GM19455 (cell line): Measurements from ENCODE around the gene NEUROD4.
"Not testable (repeated sequence)": the region's sequence is repeated elsewhere in the genome, so short reads cannot be mapped to it uniquely, and the experiment has no call there.

Experiments
- ATAC-seq: cut with Tn5 transposase; IDR thresholded peaks from one replicate; pipeline ENCODE4 v1.9.1; 2021; ENCODE audit not compliant: unreplicated experiment

The NEUROD4 gene, protein sequence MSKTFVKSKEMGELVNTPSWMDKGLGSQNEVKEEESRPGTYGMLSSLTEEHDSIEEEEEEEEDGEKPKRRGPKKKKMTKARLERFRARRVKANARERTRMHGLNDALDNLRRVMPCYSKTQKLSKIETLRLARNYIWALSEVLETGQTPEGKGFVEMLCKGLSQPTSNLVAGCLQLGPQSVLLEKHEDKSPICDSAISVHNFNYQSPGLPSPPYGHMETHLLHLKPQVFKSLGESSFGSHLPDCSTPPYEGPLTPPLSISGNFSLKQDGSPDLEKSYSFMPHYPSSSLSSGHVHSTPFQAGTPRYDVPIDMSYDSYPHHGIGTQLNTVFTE

DNA sequence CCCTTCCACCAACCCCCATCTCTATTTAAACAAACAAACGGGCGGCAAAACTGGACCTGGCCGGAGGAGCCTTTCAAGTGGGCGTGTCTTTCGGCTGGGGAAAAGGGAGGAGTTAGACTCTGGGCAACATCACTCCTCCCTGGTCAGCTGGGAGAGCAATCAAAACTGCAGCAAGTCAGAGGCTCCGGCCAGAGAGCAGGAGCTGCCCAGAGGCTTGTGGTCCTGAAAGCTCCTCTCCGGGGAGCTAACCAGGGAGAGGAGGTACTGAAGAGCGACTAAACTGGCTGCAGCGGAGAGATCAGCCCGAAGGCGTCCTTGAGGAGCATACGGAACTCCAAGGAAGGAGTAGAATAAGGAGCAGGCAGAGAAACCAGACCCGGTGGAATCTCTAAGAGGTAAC lies at the start of gene NEUROD4:
Gene NEUROD4, plus strand, starts transcription at position 191 of the 400 bp plus-strand sequence. CDS start 6,466 bp downstream, outside the sequence.
- no peak for ATAC-seq

DNA sequence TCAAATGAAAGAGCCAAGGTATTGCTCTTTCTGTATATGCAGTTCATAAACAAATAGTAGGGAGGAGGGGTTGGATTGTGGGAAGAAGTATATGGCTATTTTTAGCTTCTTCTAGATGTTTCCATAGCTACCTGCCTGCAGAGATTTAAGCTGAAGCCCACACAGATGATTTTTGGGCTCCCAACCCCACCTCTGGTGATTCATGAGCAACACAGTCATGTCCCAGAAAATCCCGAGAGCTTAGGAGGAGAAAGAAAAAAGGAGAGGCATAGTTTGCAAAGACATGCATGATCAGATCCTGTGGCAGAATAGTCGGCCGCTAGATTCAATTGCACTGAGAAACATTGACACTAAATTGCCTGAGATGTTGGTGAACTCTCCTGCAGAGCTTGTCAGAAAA lies 49.0 kb upstream of the NEUROD4 start:
- no peak for ATAC-seq

DNA sequence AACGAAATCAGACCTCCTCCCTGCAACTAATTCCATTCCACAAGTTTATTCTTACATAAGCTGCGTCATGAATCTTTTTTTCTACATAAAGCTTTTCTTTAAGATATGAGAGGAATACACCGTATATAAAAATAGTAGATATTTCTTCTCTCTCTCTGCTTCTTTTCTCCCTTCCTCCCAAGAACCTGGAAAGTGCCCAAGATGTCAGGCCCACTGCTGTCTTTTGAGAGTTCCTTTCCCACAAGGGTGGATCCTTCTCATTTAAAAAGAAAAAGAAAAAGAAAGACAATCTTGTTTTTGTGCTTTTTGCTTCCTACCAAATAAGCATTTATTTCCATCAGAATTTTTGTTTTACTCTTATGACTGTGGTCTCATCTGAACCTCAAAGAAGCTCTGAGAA lies 46.2 kb upstream of the NEUROD4 start:
- no peak for ATAC-seq

DNA sequence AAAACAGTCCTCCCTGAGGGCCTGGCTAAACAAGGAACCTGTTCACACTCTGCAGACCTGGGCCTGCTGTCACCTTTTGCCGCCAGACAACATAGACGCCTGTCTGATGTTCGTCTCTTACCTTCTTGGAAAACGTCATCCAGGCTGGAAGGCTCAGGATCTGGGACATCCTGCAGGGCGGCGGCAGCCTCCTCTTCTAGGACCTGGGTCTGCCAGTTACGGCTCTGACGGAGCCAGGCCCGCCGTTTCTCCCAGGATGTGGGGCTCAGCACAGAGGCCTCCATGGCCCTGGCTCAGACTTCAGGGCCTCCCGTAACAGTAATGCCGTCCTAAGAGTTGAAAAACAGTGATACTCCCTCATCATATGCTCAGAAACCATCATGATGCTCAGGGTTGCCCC lies 45.5 kb upstream of the NEUROD4 start:
- ATAC-seq: no peak

DNA sequence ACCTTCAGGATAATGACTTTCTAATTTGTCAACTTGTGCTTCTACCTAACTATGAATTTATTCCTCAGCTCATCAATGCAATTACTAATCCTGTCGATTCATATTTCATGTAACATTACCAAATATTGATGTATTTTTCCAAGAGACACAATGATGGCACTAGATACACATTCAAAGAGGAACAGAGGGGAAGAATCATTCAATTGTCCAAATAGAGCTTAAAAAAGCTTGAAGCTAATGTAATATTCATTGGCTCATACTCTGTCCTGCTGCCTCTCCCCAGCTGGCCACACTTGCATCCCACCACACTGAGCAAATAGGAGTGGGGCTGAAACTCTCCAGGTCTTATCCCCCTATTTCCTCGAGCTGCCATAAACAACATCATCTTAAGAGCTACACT lies 44.5 kb upstream of the NEUROD4 start:
- no peak for ATAC-seq

DNA sequence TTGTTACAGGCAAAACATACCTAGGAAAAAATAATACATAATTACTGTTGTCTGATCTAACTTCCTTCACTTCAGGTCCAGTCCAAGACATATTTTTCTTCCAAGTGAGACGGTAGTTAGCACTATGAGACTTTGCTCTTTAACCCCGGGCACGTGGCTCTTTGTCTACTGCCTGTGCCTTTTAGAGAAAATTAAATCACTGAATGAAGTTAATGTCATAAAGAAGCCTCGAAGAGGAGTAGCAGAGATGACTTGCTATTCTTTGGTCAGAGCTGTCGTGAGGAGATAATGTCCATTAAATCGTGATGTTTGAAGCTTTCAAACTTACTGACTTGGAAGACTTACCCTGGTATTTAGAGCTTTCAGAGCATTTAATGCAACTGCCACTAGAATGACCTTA lies 43.9 kb upstream of the NEUROD4 start:
- ATAC-seq: no peak

DNA sequence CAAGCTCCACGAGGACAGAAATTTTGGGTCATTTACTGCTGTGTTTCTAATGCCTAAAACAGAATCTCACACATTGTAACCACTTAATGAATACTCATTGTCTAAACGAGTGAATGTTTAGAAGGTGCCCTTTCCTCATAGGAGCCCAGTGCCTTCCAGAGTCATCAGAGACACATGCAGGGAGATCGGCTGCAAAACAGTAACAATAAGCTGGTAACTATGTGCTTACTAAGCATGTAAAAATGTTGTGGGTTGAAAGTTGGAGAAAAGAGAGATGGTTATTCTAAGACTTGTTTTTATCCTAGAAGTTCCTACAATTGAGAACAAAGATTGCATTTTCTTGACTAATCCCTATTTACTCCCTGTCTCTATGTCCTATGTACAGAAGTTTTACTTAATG lies 42.6 kb upstream of the NEUROD4 start:
- no peak for ATAC-seq

DNA sequence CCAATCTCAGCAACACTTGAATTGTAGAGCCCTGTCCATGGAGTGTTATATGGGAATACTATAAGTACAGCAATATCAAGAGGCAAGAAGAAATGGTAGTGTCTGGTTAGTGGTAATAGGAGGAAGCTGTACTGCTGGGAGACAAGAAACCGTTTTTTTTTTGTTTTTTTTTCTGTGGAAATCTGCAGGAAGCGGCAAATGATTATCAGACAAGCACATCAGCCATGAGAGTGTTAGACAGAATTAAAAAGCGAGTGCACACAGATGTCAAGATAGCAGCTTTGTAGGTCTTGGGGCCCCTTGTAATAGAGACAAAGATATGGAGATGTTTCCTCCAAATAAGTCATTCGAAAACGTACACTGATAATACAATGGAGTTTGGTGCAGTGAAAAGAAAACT lies 41.9 kb upstream of the NEUROD4 start:
- no peak for ATAC-seq

DNA sequence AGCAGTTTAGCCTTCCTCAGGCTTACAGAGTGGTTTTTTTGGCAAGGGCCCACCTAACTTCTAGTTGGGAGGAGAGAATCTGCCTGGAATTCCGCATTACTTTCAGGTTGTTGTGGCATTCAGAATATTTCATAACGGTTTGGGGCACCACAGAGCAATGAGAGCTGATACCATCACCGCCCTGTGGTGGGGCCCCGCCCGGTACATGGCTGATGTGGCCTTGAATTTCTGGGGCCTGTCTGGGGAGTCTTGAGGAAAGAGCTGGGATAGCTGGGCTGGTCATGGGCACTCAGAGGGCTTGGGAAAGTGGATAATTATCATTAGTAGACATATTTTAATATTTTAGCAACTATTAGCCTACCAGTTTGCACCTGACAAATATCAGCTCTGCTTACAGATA lies 39.4 kb upstream of the NEUROD4 start:
- ATAC-seq: no peak

DNA sequence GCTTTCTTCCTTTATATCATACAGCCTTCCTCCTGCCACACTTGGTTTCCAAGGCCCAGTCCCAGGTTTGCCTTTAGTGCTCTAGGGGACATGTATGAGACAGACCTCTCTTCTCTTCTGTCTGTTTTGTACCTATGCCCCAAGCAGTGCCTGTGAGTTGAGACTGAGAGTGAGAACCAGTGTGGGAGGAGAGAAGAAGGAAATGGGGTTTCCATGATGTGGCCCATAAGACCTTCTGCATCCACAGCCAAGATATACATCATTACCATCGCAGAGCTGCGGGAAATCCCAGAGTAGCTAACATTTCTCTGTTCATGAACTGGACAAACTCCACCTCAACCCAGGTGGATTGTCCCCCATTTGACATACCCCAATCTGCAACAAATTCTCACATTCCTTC lies 38.0 kb upstream of the NEUROD4 start:
- no peak for ATAC-seq

DNA sequence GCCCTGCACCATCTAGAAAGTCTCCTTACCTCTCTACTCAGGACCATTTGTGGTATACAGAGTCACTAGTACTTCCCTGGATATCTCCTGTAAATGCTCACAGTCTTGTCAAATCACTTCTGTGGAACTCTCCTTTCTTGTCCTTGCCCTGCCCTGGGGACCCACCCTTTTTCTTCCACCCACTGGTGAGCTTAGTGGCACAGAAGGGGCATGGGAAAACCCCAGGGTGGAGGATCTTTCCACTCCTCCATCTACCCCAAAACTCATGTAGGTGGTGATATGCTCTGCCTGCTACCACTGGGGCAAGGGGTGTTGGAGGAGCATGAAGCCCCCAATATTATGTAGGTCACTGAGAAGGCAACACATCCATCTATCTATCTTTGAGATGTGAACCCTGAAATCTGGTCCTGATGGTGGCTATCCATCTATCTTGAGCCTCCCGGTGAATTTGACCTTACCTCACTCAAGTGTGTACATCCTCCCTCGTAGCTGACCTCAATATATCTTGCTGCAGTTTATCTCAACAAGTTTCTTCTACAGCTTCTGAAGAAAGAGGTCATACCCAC lies 36.2 kb upstream of the NEUROD4 start:
- no peak for ATAC-seq

DNA sequence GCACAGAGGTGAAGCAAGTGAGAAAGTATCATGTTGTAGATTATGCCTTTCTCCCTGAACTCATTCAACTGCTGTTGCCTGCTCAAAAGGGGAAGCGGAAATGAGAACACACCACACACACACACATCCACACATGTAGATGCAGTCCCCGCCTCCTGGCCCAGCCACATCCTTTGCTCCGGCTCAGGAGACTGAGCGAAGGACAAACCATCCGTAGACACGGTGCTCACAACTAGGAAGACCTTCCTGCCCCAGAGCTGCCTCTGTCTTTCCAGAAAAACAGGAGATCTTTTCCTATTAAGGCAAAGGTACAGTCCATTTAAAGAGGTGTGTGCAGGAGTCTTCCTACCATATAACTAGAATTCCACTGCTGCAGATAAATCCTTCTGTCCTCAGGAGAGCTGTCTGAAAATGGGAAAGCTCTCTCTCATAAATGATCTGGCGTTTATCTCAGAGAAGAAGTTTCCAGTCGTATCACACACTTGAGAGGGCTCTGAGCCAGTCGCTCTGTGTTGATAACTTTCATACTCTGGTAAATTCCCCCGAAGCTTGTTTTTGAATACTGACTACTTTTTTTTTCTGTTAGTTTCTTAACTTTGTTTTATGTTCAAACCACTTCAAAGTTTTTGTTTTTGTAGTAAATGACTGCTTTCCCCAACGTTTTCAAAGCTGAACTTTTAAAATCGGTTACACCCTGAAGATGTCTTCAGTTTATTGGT lies 35.0 kb upstream of the NEUROD4 start, which contains the start of gene TESPA1:
Gene TESPA1, minus strand, starts transcription at position 105 of the 719 bp plus-strand sequence. CDS start 10,200 bp downstream, outside the sequence.
- peak; percentile 97 for ATAC-seq

DNA sequence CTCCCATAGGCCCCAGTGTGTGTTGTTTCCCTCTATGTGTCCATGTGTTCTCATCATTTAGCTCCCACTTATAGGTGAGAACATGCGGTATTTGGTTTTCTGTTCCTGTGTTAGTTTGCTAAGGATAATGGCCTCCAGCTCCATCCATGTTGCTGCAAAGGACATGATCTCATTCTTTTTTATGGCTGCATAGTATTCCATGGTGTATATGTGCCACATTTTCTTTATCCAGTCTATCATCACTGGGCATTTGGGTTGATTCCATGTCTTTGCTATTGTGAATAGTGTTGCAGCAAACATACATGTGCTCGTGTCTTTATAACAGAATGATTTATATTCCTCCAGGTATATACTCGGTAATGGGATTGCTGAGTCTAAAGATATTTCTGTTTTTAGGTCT lies 33.0 kb upstream of the NEUROD4 start:
- ATAC-seq: not testable (repeated sequence)

DNA sequence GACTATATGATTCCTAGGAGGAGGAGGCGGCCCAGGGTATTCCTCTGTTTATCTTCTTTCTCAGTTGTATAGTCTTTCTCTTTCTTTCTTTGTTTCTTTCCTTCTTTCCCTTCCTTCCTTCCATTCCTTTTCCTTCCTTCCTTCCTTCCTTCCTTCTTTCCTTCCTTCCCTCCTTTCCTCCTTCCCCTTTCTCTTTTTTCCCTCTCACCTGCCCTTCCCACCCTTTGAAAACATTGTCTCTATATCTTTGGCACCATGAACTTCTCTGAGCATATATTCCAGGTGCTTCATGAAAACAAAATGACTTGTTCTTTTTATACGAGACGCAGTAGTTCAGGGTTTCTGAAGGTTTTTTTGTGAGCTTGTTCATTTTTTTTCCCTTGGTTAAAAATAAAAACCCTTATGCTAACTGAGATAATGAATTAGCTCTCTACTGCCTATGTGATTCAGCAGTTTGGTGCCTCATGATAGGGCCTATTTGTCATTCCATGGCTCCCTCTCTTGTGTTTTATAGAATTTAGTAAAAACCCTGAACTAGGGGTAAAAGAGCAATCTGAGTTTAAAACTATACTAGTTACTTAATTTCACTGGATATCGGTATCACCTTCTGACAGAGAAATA lies 32.1 kb upstream of the NEUROD4 start:
- ATAC-seq: no peak

DNA sequence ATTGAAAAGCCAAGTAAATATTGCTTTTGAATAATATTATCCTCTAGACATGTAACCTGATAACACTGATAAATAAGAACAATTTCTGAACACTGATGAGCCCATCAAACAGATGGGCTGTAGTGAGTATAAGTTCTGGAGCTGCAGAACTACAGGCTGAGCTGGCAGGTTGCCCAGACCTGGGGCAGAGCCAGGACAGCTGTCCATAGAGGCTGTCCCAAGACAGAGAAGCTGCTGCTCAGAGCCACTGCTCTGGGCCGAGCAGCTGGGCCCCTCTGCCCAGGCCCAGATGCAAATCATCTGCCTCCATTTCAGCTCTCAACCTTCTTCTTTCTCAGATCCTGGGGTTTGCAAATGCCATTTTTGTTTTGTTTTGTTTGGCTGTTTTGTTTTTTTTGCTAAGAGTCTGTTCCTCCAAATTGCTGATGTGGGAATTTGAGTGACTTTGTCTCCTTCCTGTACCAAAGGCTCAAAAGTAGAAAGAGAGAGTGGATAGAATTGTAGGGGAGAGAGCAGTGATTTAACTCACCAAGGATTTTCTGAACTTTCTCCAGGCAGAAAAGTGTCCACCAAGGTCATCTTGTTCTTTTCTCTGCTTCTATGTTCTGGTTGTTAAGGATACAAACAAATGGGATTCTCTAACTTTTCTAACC lies 31.2 kb upstream of the NEUROD4 start:
- ATAC-seq: no peak

DNA sequence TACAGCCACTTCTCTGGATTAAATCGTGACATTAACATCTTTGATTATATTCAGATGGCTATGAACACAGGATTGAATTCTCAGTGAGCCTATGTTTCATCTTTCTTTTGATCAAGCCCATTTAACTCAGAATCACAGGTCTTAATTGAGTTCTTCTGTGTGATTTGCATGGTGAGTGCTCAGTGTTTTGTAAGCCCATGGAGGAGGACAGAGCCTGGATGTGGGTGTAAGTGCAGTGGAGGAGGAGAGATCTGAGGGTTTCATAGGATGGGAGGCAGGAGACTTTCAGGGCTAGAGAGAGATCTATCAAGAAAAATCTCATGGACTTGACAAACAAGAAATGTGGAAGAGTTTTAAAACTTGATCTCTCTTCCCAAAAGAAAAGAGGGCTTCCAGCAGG lies 29.9 kb upstream of the NEUROD4 start:
- no peak for ATAC-seq

DNA sequence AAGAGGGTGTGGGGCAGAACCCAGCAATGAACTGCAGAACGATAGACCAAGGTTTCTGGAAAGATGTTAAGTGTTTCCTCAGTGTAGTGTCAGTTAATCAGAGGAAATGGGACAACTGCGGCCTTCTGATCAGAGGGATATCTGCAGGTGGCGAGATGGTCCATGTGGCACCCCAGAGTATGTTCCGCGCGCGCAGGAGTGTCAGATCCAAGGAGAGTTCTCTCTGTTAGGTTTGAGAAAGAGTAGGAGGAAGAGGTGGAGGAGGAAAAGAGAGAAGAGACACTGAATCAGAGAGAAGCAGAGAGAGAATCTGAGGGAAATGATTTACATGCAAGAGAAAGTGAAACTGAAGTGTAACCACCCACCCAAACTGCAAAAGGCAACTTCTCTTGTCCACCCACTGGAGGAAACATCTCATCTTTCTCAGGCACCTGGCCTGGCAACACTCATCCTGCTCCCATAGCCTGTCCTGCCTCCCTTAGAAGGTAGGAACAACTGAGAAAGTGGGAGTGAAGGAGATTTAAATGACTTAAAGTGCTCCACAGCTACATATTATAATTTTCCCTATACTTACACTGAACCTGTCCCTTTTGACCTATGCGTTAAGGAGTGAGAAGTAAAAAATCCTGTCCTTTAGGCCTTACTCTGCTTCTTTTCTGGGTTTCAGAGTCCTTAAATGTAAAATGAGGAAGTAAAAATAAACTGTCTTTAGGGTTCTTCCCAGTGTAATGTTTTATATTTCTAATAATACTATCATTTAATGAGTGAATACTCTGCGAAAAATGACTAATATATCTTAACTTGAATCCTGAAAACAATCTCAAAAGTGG lies 28.4 kb upstream of the NEUROD4 start:
- ATAC-seq: peak; percentile 72

DNA sequence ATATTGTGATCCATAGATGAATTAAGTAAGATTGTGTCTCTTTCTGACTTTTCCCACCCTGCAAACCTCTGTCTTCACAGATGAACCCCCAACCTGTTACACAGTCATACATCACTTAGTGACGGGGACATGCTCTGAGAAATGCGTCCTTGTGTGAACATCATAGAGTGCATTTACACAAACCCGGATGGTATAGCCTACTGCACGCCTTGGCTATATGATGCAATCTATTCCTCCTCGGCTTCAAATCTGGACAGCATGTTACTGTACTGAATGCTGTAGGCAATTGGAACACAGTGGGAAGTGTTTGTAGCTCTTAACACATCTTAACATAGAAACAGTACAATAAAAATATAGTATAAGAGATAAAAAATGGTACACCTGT lies 27.8 kb upstream of the NEUROD4 start:
- ATAC-seq: peak; percentile 38

DNA sequence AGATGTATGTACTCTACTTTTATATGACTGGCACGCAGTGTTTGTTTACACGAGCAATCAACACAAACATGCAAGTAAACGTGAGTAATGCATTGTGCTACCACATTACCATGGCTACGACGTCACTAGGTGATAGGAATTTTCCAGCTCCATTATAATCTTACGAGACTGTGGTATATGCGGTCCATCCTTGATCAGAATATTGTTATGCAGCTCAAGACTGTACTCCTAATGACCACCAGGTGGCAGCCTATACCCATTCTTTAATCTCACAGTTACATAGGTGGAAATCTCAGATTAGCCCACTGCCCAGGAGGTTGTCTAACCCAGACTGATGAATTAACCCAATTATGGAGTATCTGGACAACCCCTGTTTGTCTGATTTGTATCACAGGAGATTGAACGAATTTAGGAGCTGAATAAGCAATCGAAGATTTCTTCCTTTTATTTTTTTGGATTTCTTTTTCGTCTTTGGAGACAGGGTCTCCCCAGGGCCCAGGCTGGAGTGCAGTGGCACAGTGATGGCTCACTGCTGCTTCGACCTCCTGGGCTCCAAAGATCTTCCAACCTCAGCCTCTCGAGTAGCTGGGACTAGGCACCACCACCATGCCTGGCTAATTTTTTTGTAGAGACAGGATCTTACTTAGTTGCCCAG lies 26.5 kb upstream of the NEUROD4 start:
- peak; percentile 46 for ATAC-seq

DNA sequence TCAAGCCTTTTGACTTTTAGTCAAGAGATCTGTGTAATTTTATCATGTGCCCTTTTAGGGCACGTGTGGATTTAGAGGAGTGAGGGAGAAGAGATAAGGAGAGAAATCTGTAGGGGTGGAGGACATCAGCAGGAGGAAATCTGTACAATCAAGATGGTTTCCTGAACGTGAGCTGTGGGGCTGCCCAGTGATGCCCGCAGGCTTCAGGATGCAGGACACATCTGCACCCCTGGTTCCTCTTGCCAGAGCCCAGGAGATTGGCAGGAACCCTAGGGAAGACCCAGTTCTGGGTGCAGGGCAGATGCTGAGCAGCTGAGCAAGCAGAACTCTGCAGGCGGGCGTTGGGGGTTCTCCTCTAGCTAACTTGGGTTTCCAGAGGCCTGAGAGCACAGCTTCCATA lies 23.6 kb upstream of the NEUROD4 start:
- ATAC-seq: no peak
